Ishikawa (cell line): Measurements from ENCODE around the gene PRKCSH.

Experiments used
- CEBPB ChIP-seq: IDR thresholded peaks from 2 replicates; pipeline ENCODE4 v1.6.1; 2012
- CREB1 ChIP-seq: IDR thresholded peaks from 2 replicates; pipeline ENCODE4 v1.6.1; 2012; ENCODE audit warnings: low read depth
- EGR1 ChIP-seq: IDR thresholded peaks from 2 replicates; pipeline ENCODE4 v1.6.1; 2012
- EP300 ChIP-seq: IDR thresholded peaks from 2 replicates; pipeline ENCODE4 v1.6.1; 2012; ENCODE audit warnings: borderline replicate concordance
- FOXM1 ChIP-seq: IDR thresholded peaks from 2 replicates; pipeline ENCODE4 v1.6.1; 2012; ENCODE audit warnings: low read depth, borderline replicate concordance
- NFIC ChIP-seq: IDR thresholded peaks from 2 replicates; pipeline ENCODE4 v1.6.1; 2012
- RAD21 ChIP-seq: IDR thresholded peaks from 2 replicates; pipeline ENCODE4 v1.6.1; 2012; ENCODE audit warnings: low read depth
- TAF1 ChIP-seq: IDR thresholded peaks from 2 replicates; pipeline ENCODE4 v1.6.1; 2012; ENCODE audit warnings: low read depth, mild to moderate bottlenecking
- TCF12 ChIP-seq: IDR thresholded peaks from 2 replicates; pipeline ENCODE4 v1.6.1; 2012; ENCODE audit warnings: low read depth
- TEAD4 ChIP-seq: IDR thresholded peaks from 2 replicates; pipeline ENCODE4 v1.6.1; 2012
- USF1 ChIP-seq: IDR thresholded peaks from 2 replicates; pipeline ENCODE4 v1.6.1; 2012
- YY1 ChIP-seq: IDR thresholded peaks from 2 replicates; pipeline ENCODE4 v1.6.1; 2012; ENCODE audit warnings: low read depth
- ZBTB7A ChIP-seq: IDR thresholded peaks from 2 replicates; pipeline ENCODE4 v1.6.1; 2012; ENCODE audit warnings: low read depth
- TF ChIP-seq, protein P1 (sequence below): IDR thresholded peaks from 2 replicates; pipeline ENCODE4 v1.6.1; 2012
- TF ChIP-seq, protein P2 (sequence below): IDR thresholded peaks from 2 replicates; pipeline ENCODE4 v1.6.1; 2012; ENCODE audit warnings: low read depth, mild to moderate bottlenecking

The PRKCSH gene

GRCh38 chr19:11464333-11465265, 29.2 kb downstream of the PRKCSH start:
- no peak for TF ChIP-seq EGR1
- TF ChIP-seq TCF12: no peak
- no peak for TF ChIP-seq USF1
- TF ChIP-seq EP300: no peak
- TF ChIP-seq FOXM1: no peak
- TF ChIP-seq, protein P1, sequence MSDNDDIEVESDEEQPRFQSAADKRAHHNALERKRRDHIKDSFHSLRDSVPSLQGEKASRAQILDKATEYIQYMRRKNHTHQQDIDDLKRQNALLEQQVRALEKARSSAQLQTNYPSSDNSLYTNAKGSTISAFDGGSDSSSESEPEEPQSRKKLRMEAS: no peak
- TF ChIP-seq NFIC: no peak
- TF ChIP-seq YY1: no peak
- TF ChIP-seq ZBTB7A: no peak
- TF ChIP-seq CREB1: no peak
- no peak for TF ChIP-seq CEBPB
- no peak for TF ChIP-seq TEAD4
- TF ChIP-seq TAF1: no peak
- TF ChIP-seq, protein P2, sequence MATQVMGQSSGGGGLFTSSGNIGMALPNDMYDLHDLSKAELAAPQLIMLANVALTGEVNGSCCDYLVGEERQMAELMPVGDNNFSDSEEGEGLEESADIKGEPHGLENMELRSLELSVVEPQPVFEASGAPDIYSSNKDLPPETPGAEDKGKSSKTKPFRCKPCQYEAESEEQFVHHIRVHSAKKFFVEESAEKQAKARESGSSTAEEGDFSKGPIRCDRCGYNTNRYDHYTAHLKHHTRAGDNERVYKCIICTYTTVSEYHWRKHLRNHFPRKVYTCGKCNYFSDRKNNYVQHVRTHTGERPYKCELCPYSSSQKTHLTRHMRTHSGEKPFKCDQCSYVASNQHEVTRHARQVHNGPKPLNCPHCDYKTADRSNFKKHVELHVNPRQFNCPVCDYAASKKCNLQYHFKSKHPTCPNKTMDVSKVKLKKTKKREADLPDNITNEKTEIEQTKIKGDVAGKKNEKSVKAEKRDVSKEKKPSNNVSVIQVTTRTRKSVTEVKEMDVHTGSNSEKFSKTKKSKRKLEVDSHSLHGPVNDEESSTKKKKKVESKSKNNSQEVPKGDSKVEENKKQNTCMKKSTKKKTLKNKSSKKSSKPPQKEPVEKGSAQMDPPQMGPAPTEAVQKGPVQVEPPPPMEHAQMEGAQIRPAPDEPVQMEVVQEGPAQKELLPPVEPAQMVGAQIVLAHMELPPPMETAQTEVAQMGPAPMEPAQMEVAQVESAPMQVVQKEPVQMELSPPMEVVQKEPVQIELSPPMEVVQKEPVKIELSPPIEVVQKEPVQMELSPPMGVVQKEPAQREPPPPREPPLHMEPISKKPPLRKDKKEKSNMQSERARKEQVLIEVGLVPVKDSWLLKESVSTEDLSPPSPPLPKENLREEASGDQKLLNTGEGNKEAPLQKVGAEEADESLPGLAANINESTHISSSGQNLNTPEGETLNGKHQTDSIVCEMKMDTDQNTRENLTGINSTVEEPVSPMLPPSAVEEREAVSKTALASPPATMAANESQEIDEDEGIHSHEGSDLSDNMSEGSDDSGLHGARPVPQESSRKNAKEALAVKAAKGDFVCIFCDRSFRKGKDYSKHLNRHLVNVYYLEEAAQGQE: no peak
- TF ChIP-seq RAD21: no peak

DNA sequence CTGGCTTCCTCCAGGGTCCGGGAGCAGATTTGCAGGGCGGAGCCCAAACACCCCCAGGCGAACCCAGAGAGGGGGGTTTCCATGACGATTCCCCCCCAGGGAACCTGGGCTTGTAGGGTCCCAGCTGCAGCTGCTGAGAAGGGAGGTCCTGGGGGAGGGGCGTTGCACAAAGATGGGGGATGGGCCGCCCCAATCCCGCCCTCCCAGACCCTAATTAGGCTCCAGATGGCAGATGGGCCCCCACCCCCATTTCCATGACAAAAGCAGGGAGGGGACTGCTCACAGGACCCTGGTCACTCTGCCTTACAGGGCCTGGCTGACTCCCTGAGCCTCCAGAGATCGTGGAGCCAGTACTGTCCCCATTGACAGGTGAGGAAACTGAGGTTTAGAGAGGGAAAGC, 30.2 kb downstream of the PRKCSH start:
- no peak for TF ChIP-seq EGR1
- TF ChIP-seq FOXM1: no peak
- TF ChIP-seq NFIC: no peak

GRCh38 chr19:11473725-11474124, 38.3 kb downstream of the PRKCSH start:
- TF ChIP-seq RAD21: no peak
- TF ChIP-seq YY1: no peak
- no peak for TF ChIP-seq CEBPB
- no peak for TF ChIP-seq EGR1
- TF ChIP-seq CREB1: no peak
- TF ChIP-seq USF1: no peak
- TF ChIP-seq, protein P1: no peak
- no peak for TF ChIP-seq TAF1
- TF ChIP-seq, protein P2: no peak
- TF ChIP-seq ZBTB7A: no peak
- no peak for TF ChIP-seq EP300
- no peak for TF ChIP-seq TEAD4
- TF ChIP-seq TCF12: no peak
- no peak for TF ChIP-seq NFIC
- TF ChIP-seq FOXM1: no peak

DNA sequence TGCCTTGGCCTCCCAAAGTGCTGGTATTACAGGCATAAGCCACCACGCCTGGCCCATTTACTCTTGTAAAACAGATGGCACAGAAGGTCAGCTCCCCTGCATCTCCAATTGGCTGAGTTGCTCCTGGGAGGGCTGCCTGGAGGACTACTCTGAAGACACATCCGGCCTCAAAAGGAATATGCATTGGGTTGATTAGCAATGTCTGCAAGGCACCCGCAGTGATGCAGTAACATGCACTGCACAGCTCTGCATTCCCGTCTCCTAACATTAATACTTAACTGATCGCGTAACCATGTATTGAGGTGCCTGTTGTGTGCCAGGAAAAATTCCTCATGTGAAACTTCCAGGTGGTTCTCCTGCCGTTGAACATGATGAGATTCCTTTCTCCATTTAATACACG, 40.4 kb downstream of the PRKCSH start:
- TF ChIP-seq, protein P1: no peak
- TF ChIP-seq, protein P2: no peak
- no peak for TF ChIP-seq YY1
- TF ChIP-seq ZBTB7A: no peak
- TF ChIP-seq TCF12: no peak
- no peak for TF ChIP-seq CEBPB
- TF ChIP-seq USF1: no peak
- no peak for TF ChIP-seq NFIC
- no peak for TF ChIP-seq CREB1
- no peak for TF ChIP-seq TAF1
